AG04450 (cell line): ENCODE results near the gene ZNF667. TPM values are rescaled to one million over a fixed set of nuclear protein-coding genes. Genes with fewer than 3 reads are reported as not detected.

Experiments
- CTCF ChIA-PET: fragments of 300-600, 350-600 bp; formaldehyde crosslinking; extraction: SDS; loops from one replicate; lab custom pipeline; 2022; ENCODE audit warnings: antibody characterized with exemption, inconsistent platforms; lab: Charles Lee
- POLR2A ChIA-PET: fragments of 350-600 bp; formaldehyde crosslinking; extraction: SDS; loops from one replicate; lab custom pipeline; 2021; ENCODE audit warnings: antibody characterized with exemption, inconsistent platforms; lab: Yijun Ruan, JAX
- DNase-seq: peaks from one replicate; pipeline ENCODE4 v3.0.0-alpha.2; 2011; ENCODE audit warnings: low read depth, low spot score
- H3K27ac ChIP-seq: one replicate; pipeline ENCODE4 v1.5.1; 2012; ENCODE audit warnings: low read depth, low read length, control low read depth
- H3K27me3 ChIP-seq: one replicate; pipeline ENCODE4 v1.6.0; 2012; ENCODE audit warnings: low read length; ENCODE audit not compliant: control insufficient read depth, insufficient read depth
- H3K4me3 ChIP-seq: 2 replicates; pipeline ENCODE4 v1.5.1; 2011; ENCODE audit warnings: mild to moderate bottlenecking, low read depth, low read length, control low read depth
- H3K9me3 ChIP-seq: 2 replicates; pipeline ENCODE4 v1.5.1; 2012; ENCODE audit warnings: low read length; ENCODE audit not compliant: control insufficient read depth, insufficient read depth
- CTCF ChIP-seq: IDR thresholded peaks from 2 replicates; pipeline ENCODE4 v1.5.1; 2011; ENCODE audit warnings: low read depth, low read length, control low read depth, inconsistent platforms
- polyA plus RNA-seq: library from polyadenylated mRNA; depleted of rRNA; stranded (reverse); fragments of >200 nt; gene quantifications from 2 replicates; pipeline ENCODE4 v1.2.3, GENCODE V29; 2011; rRNA removed

The ZNF667 gene
- polyA plus RNA-seq, 1 experiment: 4.4 TPM

GRCh38 chr19:56393119-56394012, 83.8 kb downstream of the ZNF667 start, which contains the start of gene ZNF582:
ZNF582 (minus strand) TSS chr19:56393534; CDS start chr19:56391752, 1,782 bp downstream.
- TF ChIP-seq CTCF: peak; percentile 84
- H3K4me3 ChIP-seq: peak within 1 kb of the TSS; percentile 86
- no peaks in the 10 kb centered on the region for H3K27me3 ChIP-seq
- CTCF ChIA-PET: interaction anchor here (0.7 to 2.5 kb wide), 10 partner anchors 9 to 862 kb away, joined by 3 to 19 read pairs (median 6); partner anchors contain the start of gene ZNF583
- DNase-seq: peak; percentile 91
- peaks cover 35% of the 10 kb centered on the region for H3K9me3 ChIP-seq
- POLR2A ChIA-PET: interaction anchor here (1.3 kb wide), 1 partner anchor 10 kb away, joined by 5 read pairs; the partner anchor contains the start of gene ZNF583
- peak within 1 kb of the TSS; percentile 78 for H3K27ac ChIP-seq

Other genes with a start within 250 kb of the ZNF667 start
- gene EDDM13, start 204.6 kb downstream of the ZNF667 start, polyA plus RNA-seq: not detected in 2 replicates
- 3.7 and 5.8 TPM in 2 replicates for gene ZSCAN5A, start 162.5 kb downstream of the ZNF667 start, polyA plus RNA-seq
- 3.1 and 3.9 TPM in 2 replicates for gene ZNF582, start 83.8 kb downstream of the ZNF667 start, polyA plus RNA-seq
- gene ZNF583, start 73.0 kb downstream of the ZNF667 start, polyA plus RNA-seq: 4.5 and 6.2 TPM in 2 replicates
- 4.4 and 5.6 TPM in 2 replicates for gene ZNF471, start 30.5 kb upstream of the ZNF667 start, polyA plus RNA-seq
- 5.0 and 6.5 TPM in 2 replicates for gene ZFP28, start 61.6 kb upstream of the ZNF667 start, polyA plus RNA-seq
- 3.3 and 3.8 TPM in 2 replicates for gene ZNF470, start 90.1 kb upstream of the ZNF667 start, polyA plus RNA-seq
- 4.7 and 6.4 TPM in 2 replicates for gene ZNF71, start 118.0 kb upstream of the ZNF667 start, polyA plus RNA-seq
- gene SMIM17, start 165.8 kb upstream of the ZNF667 start, polyA plus RNA-seq: 0.17 and 0.20 TPM in 2 replicates
- not detected in 2 replicates for gene ZNF835, start 194.4 kb upstream of the ZNF667 start, polyA plus RNA-seq